Measurements from ENCODE around the gene COA5.
A peak's percentile ranks its signal among the peaks of the same experiment; 100 is the strongest.

COA5 gene

DNA sequence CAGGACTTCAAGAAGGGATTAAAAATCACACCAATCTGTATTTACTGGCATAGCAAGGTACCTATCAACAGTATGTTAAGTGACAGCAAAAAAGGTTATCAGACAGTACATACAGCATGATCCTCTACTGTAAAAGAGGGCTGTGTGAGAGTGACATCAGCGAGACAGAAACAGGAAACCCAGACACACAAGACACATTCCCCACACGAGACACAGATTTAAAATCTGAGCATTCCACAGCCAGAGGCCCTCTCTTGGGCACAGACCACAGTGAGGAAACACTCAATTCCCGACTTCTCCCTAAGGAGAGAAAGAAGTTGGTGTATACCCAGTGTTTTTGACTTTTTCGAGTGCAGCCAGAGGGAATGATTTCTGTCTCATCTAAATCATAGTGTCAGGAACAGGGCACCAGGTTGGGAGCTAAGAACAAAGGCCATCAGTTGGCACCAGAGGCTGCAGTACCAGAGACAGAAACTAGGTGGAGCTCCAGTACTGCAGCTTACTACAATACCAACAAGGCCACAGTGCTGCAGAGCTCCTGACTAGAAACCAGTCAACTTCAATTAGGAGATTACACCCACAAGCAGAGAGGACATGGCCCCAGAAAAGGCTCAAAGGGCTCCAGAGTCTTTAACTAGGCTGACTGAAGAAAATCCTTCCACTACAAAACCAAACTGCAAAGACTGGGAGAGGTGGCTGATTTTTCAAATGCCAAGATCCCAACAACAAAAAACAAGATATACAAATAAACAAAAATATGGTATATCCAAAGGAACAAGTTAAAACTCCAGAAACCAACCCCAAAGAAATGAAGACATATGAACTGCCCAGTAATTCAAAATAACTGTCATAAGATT is 41.1 kb upstream of the COA5 start:
- TF ChIP-seq, protein P1, sequence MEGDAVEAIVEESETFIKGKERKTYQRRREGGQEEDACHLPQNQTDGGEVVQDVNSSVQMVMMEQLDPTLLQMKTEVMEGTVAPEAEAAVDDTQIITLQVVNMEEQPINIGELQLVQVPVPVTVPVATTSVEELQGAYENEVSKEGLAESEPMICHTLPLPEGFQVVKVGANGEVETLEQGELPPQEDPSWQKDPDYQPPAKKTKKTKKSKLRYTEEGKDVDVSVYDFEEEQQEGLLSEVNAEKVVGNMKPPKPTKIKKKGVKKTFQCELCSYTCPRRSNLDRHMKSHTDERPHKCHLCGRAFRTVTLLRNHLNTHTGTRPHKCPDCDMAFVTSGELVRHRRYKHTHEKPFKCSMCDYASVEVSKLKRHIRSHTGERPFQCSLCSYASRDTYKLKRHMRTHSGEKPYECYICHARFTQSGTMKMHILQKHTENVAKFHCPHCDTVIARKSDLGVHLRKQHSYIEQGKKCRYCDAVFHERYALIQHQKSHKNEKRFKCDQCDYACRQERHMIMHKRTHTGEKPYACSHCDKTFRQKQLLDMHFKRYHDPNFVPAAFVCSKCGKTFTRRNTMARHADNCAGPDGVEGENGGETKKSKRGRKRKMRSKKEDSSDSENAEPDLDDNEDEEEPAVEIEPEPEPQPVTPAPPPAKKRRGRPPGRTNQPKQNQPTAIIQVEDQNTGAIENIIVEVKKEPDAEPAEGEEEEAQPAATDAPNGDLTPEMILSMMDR (IDR thresholded peaks at IDR 0.05; ENCODE audit: control extremely low read depth, extremely low read depth, low read depth, missing control alignments): peak; percentile 97
- DNase-seq (ENCODE audit: extremely low spot score): peak; percentile 60
- CTCF ChIA-PET: interaction anchor here (0.6 to 2.2 kb wide), 46 partner anchors 10 to 1702 kb away, joined by 3 to 44 read pairs (median 4); no protein-coding TSS in a partner anchor
- POLR2A ChIA-PET: no interaction called here

DNA sequence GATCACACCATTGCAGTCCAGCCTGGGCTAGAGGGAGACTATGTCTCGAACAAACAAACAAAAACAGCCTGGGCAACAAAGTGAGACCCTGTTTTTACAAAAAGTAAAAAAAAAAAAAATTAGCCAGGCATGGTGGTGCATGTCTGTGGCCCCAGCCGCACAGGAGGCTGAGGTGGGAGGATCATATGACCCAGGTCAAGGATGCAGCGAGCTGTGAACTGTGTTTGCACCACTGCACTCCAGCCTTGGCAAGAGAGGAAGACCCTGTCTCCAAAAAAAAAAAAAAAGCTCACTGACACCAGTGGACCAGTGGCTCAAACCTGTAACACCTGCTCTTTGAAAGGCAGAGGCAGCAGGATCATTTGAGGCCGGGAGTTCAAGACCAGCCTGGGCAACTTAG is 40.1 kb upstream of the COA5 start:
- TF ChIP-seq, protein P1 (IDR thresholded peaks at IDR 0.05; ENCODE audit: control extremely low read depth, extremely low read depth, low read depth, missing control alignments): no peak
- ChIA-PET CTCF (interaction anchor here (0.9 to 2.2 kb wide), 12 partner anchors 10 to 1703 kb away, joined by 3 to 44 read pairs (median 4); no protein-coding TSS in a partner anchor), POLR2A (no interaction called here)
- no peak for DNase-seq (ENCODE audit: extremely low spot score)

DNA sequence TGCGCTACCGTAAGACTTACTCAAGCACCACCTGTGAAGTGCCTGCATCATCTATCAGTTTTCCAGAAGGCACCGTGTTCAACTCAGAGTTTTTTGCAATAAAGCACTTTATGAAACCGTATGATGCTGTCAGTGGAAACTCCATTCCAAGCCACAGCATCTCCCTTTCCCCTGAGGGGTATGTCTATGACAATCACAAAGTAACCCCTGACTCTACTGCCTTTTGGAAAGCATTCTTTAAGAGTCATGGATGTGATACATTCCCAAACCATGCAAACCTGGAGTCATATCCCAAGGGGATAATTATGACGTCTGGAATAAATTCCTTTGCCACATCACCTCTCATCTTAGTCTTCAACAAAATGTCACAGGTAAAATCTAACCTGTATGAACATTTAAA is 39.3 kb upstream of the COA5 start:
- ChIA-PET POLR2A (no interaction called here), CTCF (interaction anchor here (1.1 to 2.2 kb wide), 3 partner anchors 10 to 719 kb away, joined by 3 to 44 read pairs (median 3); no protein-coding TSS in a partner anchor)
- TF ChIP-seq, protein P1 (IDR thresholded peaks at IDR 0.05; ENCODE audit: control extremely low read depth, extremely low read depth, low read depth, missing control alignments): no peak
- no peak for DNase-seq (ENCODE audit: extremely low spot score)

DNA sequence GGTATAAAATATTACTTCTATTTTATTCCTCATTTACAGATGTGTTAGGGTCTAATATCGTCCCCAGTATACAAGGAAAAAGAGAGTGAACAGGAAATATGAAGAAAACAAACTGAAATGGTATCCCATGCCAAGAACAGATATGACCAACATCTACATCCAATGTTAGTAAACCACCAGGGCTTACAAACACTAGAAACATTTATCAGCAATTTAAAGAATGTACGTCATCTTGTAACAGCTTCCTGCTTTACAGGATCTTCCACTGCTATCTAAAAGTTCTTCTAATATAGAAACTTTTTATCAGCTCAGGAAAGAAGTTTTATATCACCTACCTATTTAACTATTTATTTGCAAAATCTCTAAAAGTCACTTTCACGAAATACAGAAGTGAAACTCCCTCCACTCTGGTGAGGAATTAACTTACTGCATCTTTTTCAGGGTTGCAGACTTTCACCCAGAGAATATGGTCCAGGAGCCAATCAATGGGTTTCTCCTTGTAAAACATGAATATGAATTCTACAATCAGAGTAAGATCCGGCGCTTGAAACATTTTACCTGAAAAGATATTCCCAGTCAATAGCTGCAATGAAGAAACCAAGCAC is 35.3 kb upstream of the COA5 start:
- TF ChIP-seq, protein P1 (IDR thresholded peaks at IDR 0.05; ENCODE audit: control extremely low read depth, extremely low read depth, low read depth, missing control alignments): no peak
- POLR2A ChIA-PET: no interaction called here
- CTCF ChIA-PET: no interaction called here
- DNase-seq (ENCODE audit: extremely low spot score): no peak

DNA sequence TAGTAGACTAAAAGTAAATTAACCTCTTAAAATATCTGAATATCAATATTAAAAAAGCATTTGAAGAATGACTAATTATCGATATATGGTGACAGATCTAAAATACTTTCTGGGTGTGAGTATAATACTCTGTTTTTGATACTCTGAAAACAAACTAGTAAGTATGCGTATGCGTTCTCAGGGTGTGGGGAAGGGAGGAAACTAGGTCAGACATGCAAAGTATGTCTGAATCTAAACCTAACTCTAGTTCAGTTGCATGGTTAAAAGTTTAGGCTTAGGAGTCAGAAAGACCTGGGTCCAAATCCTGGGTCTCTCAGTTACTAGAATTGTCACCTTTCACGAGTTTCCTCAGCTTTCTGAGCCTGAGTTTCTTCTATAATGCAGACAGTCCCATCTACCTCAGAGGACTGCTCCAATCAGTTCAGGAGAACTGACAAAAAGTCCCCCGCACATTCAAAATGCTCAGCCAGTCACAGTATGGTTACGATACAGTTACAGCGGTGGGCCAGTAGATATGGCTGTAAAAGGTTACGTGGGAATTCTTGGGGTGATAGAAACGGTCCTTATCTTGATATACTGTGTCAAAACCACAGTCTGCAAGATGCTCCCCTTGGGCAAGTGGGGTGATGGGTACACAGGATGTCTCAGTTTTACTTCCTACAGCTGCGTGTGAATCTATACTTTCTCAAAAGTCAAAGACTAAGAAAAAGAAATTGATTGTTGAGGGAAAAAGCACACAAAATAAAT is 29.3 kb upstream of the COA5 start:
- TF ChIP-seq, protein P1 (IDR thresholded peaks at IDR 0.05; ENCODE audit: control extremely low read depth, extremely low read depth, low read depth, missing control alignments): no peak
- peak; percentile 28 for DNase-seq (ENCODE audit: extremely low spot score)
- POLR2A ChIA-PET: interaction anchor here (0.6 kb wide), 1 partner anchor 702 kb away, joined by 3 read pairs; no protein-coding TSS in a partner anchor
- CTCF ChIA-PET: interaction anchor here (1.4 to 2.9 kb wide), 2 partner anchors 12 to 15 kb away, joined by 3 to 14 read pairs; no protein-coding TSS in a partner anchor
